ENCODE results near the gene ABCA4. TPM values are rescaled to one million over a fixed set of nuclear protein-coding genes. Genes with fewer than 3 reads are reported as not detected.

Gene ABCA4
- total and polyA plus RNA-seq, 4 experiments from 2014 or later, result not detected

Other genes starting within 250 kb of the ABCA4 start
- 10 to 100 TPM; 71.4 to 75.4 TPM for gene DNTTIP2, start 241.9 kb downstream of the ABCA4 start, total RNA-seq
- gene DNTTIP2, start 241.9 kb downstream of the ABCA4 start, polyA plus RNA-seq, result 10 to 100 TPM; 52.5 to 86.5 TPM
- gene GCLM, start 211.7 kb downstream of the ABCA4 start, total RNA-seq, result 10 to 100 TPM; 22.0 to 26.8 TPM
- 10 to 100 TPM; 11.4 to 32.8 TPM for gene GCLM, start 211.7 kb downstream of the ABCA4 start, polyA plus RNA-seq
- gene ARHGAP29, start 116.4 kb upstream of the ABCA4 start, total RNA-seq, result not detected
- not detected for gene ARHGAP29, start 116.4 kb upstream of the ABCA4 start, polyA plus RNA-seq